ENCODE measurements around the gene LEP.
A peak's percentile ranks its signal among the peaks of the same experiment; 100 is the strongest.
"Not testable (repeated sequence)": the region's sequence is repeated elsewhere in the genome, so short reads cannot be mapped to it uniquely, and the experiment has no call there.

The LEP gene

GRCh38 chr7:128231677-128232076 is 9.4 kb upstream of the LEP start:
- DNase-seq (ENCODE audit: low read depth) = no peak
- H3K4me3 ChIP-seq (ENCODE audit: low read depth, low read length) = no peak overlapping the region
- no peak for TF ChIP-seq CTCF (IDR thresholded peaks at IDR 0.05; ENCODE audit: insufficient read depth, low read depth, low read length, missing control alignments)

- no peak for DNase-seq (ENCODE audit: low read depth)
- H3K4me3 ChIP-seq (ENCODE audit: low read depth, low read length) = no peak overlapping the region
- no peak for TF ChIP-seq CTCF (IDR thresholded peaks at IDR 0.05; ENCODE audit: insufficient read depth, low read depth, low read length, missing control alignments)
These were observed 7.6 kb upstream of the LEP start for GRCh38 chr7:128233471-128233870.

- no peak overlapping the region for H3K4me3 ChIP-seq (ENCODE audit: low read depth, low read length)
- no peak for TF ChIP-seq CTCF (IDR thresholded peaks at IDR 0.05; ENCODE audit: insufficient read depth, low read depth, low read length, missing control alignments)
- no peak for DNase-seq (ENCODE audit: low read depth)
These were observed 6.5 kb upstream of the LEP start for GRCh38 chr7:128234476-128235026.

GRCh38 chr7:128235471-128235870 is 5.6 kb upstream of the LEP start:
- TF ChIP-seq CTCF (IDR thresholded peaks at IDR 0.05; ENCODE audit: insufficient read depth, low read depth, low read length, missing control alignments) = no peak
- DNase-seq (ENCODE audit: low read depth) = no peak
- no peak overlapping the region for H3K4me3 ChIP-seq (ENCODE audit: low read depth, low read length)

- no peak for TF ChIP-seq CTCF (IDR thresholded peaks at IDR 0.05; ENCODE audit: insufficient read depth, low read depth, low read length, missing control alignments)
- DNase-seq (ENCODE audit: low read depth) = peak; percentile 52
- no peak overlapping the region for H3K4me3 ChIP-seq (ENCODE audit: low read depth, low read length)
These were observed 4.0 kb upstream of the LEP start for GRCh38 chr7:128236924-128237586.

- not testable (repeated sequence) for H3K4me3 ChIP-seq (ENCODE audit: low read depth, low read length); DNase-seq (ENCODE audit: low read depth)
These were observed 1.9 kb upstream of the LEP start for GRCh38 chr7:128239146-128239545.

- TF ChIP-seq CTCF (IDR thresholded peaks at IDR 0.05; ENCODE audit: insufficient read depth, low read depth, low read length, missing control alignments) = no peak
- no peak overlapping the region for H3K4me3 ChIP-seq (ENCODE audit: low read depth, low read length)
- DNase-seq (ENCODE audit: low read depth) = no peak
These were observed 1.6 kb downstream of the LEP start for GRCh38 chr7:128242661-128243060.

Measured in GM12865 (cell line).